NCI-H2081 treated with DMSO at 0.1 percent for 48 hours (cell line): ENCODE data around the gene FAM171A2.
"Not testable (repeated sequence)": the region's sequence is repeated elsewhere in the genome, so short reads cannot be mapped to it uniquely, and the experiment has no call there.

Source experiments
- DNase-seq: peaks from one replicate; lab custom pipeline; 2025; lab: John Stamatoyannopoulos, UW

The FAM171A2 gene

GRCh38 chr17:44363613-44364159 is at the start of gene FAM171A2:
TSS of gene FAM171A2 (minus strand) at chr17:44363853. CDS start at chr17:44363714, 139 bp downstream.
- no peak for DNase-seq

GRCh38 chr17:44409309-44410028 is 45.8 kb upstream of the FAM171A2 start:
- no peak for DNase-seq

- DNase-seq: no peak
These were observed 45.1 kb upstream of the FAM171A2 start for GRCh38 chr17:44408786-44409185.

GRCh38 chr17:44402564-44403172 is 39.0 kb upstream of the FAM171A2 start:
- no peak for DNase-seq

- no peak for DNase-seq
These were observed 36.7 kb upstream of the FAM171A2 start for GRCh38 chr17:44400226-44400847.

- no peak for DNase-seq
These were observed 35.3 kb upstream of the FAM171A2 start for GRCh38 chr17:44398692-44399691.

- no peak for DNase-seq
These were observed 34.1 kb upstream of the FAM171A2 start for GRCh38 chr17:44397479-44398440.

GRCh38 chr17:44396946-44397345 is 33.3 kb upstream of the FAM171A2 start:
- DNase-seq: no peak

GRCh38 chr17:44394833-44395232 is 31.2 kb upstream of the FAM171A2 start:
- no peak for DNase-seq

- DNase-seq: not testable (repeated sequence)
These were observed 30.5 kb upstream of the FAM171A2 start for GRCh38 chr17:44394112-44394511.

- no peak for DNase-seq
These were observed 26.7 kb upstream of the FAM171A2 start for GRCh38 chr17:44390250-44390870.

- no peak for DNase-seq
These were observed 26.1 kb upstream of the FAM171A2 start for GRCh38 chr17:44389723-44390202.

- DNase-seq: no peak
These were observed 25.6 kb upstream of the FAM171A2 start, which contains the start of gene ITGA2B for GRCh38 chr17:44389281-44389680. TSS of gene ITGA2B (minus strand) at chr17:44389649. CDS start at chr17:44389473, 176 bp downstream.

GRCh38 chr17:44387804-44388203 is 24.2 kb upstream of the FAM171A2 start:
- DNase-seq: no peak

- no peak for DNase-seq
These were observed 22.5 kb upstream of the FAM171A2 start for GRCh38 chr17:44386182-44386525.

GRCh38 chr17:44385287-44386181 is 21.9 kb upstream of the FAM171A2 start:
- peak; percentile 35 for DNase-seq

GRCh38 chr17:44384823-44385286 is 21.2 kb upstream of the FAM171A2 start:
- DNase-seq: no peak

GRCh38 chr17:44384281-44384822 is 20.7 kb upstream of the FAM171A2 start:
- no peak for DNase-seq
